ENCODE results near the gene F7. TPM values are rescaled to one million over a fixed set of nuclear protein-coding genes. Genes with fewer than 3 reads are reported as not detected.

The F7 gene
- total and polyA plus RNA-seq, 2 donors (not counting 3 experiments of a cell fraction or from before 2014, with no cell fraction given) = not detected

DNA sequence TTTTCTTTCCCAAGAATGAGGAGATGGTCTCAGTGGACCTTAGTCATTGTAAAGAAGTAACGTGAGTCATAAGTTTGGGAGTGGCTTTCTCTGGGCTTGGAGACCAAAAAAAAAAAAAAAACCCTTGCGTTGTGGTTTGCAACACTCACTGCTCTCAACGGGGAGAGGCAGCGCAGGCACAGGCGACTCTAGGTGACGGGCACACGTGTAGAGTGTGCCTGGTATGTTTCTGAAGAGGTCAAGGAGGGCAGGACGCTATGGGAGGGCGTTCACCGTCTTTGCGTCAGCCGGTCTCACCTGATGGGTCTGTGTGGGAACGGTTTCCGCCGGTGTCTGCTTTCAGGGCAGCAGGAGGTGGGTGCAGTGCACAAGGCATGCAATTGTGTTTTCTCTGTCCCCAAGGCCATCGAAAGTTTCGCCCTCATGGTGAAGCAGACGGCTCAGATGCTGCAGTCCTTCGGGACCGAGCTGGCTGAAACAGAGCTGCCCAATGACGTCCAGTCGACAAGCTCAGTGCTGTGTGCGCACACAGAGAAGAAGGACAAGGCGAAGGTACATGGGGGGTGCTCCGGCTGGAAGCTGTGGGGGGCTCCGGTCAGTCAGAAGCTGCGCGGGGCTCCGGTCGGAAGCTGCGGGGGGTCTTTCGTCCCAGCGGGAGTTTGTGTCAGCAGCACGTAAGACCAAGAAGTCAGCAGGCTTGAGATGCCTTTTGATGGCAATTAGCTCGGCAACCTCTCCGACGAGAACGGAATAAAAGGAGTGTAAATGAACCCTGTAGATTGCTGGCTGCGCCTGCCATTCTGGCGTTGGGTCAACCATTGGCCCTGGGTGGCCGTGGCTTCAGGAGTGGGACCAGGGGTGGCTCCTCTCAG, 40.8 kb upstream of the F7 start:
- CTCF ChIA-PET = no interaction called here
- FAIRE-seq (no peak), DNase-seq (ENCODE audit: low read depth, low spot score) (no peak)
- Histone ChIP-seq H3K4me3 (replicated peaks in 1 of 3; ENCODE audit: insufficient read depth in 1 of 3, low read depth in 1 of 3, low read length in 3 of 3) (no peak overlapping the region), H3K79me2 (ENCODE audit: control insufficient read depth, insufficient read depth, low read length) (no peaks in the 10 kb centered on the region), H2AFZ (ENCODE audit: low read depth, low read length) (no peak overlapping the region), H3K9ac (replicated peaks; ENCODE audit: extremely low read depth, insufficient read depth, low read length) (no peak overlapping the region), H3K4me2 (ENCODE audit: insufficient read depth, low read length) (no peak overlapping the region), H3K36me3 (ENCODE audit: control insufficient read depth in 2 of 2, extremely low read depth in 1 of 2, insufficient read depth in 2 of 2, low read length in 2 of 2) (no peaks in the 10 kb centered on the region), H3K4me1 (ENCODE audit: control insufficient read depth, extremely low read depth, insufficient read depth, low read length) (no peaks in the 10 kb centered on the region), H3K27me3 (ENCODE audit: control insufficient read depth in 2 of 2, insufficient read depth in 2 of 2, low read length in 2 of 2) (no peaks in the 10 kb centered on the region), H4K20me1 (replicated peaks; ENCODE audit: control insufficient read depth, extremely low read depth, insufficient read depth, low read length) (no peaks in the 10 kb centered on the region), H3K9me3 (replicated peaks; ENCODE audit: control insufficient read depth, insufficient read depth, low read length) (no peaks in the 10 kb centered on the region), H3K27ac (ENCODE audit: insufficient read depth, low read depth, low read length) (no peak overlapping the region), H3K9me1 (replicated peaks; ENCODE audit: control insufficient read depth, extremely low read depth, insufficient read depth, low read length) (no peaks in the 10 kb centered on the region)
- intact Hi-C loops (cut with micrococcal nuclease) (no loop called here), dilution Hi-C loops (cut with MboI; ENCODE audit: extremely low pct_ligation_motif_present, low sequenced_read_pairs) (no loop called here)
- no peak for TF ChIP-seq EZH2 (IDR thresholded peaks at IDR 0.05; ENCODE audit: borderline replicate concordance, low read depth, low read length, severe bottlenecking)
- no peak for TF ChIP-seq GATA2 (IDR thresholded peaks at IDR 0.05; ENCODE audit: insufficient read depth, insufficient read length, low read depth, low read length)
- TF ChIP-seq, protein P1, sequence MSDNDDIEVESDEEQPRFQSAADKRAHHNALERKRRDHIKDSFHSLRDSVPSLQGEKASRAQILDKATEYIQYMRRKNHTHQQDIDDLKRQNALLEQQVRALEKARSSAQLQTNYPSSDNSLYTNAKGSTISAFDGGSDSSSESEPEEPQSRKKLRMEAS (IDR thresholded peaks at IDR 0.05; ENCODE audit: insufficient read depth, insufficient read length) = no peak
- no peak for TF ChIP-seq JUN (IDR thresholded peaks at IDR 0.05; ENCODE audit: borderline replicate concordance, insufficient read depth, insufficient read length, low read depth)
- no peak for TF ChIP-seq CTCF (IDR thresholded peaks at IDR 0.05; ENCODE audit: extremely low read depth in 1 of 2, insufficient read depth in 1 of 2, low read depth in 1 of 2, low read length in 2 of 2)
- no peak for TF ChIP-seq POLR2A (IDR thresholded peaks at IDR 0.05; ENCODE audit: low read depth, low read length)
- TF ChIP-seq MYC (IDR thresholded peaks at IDR 0.05; ENCODE audit: low read depth, low read length) = no peak
- no peak for TF ChIP-seq POLR2AphosphoS5 (IDR thresholded peaks at IDR 0.05; ENCODE audit: insufficient read depth, low read depth, low read length)
- TF ChIP-seq FOS (IDR thresholded peaks at IDR 0.05; ENCODE audit: borderline replicate concordance, insufficient read depth, low read length) = no peak
- no TSS peak for BruUV-seq (replicated peaks)
- POLR2A ChIA-PET = no interaction called here
